HepG2 (cell line): ENCODE results near the gene CHD9NB. TPM values are rescaled to one million over a fixed set of nuclear protein-coding genes. Genes with fewer than 3 reads are reported as not detected.
A peak's percentile ranks its signal among the peaks of the same experiment; 100 is the strongest.

Experiments used
- CBX2 ChIP-seq, 2 experiments: fragments of 200-600 bp in 1 of 2; sonication (generic); formaldehyde crosslinking in 1 of 2; IDR thresholded peaks; 2 replicates each; pipeline versions ENCODE4 v1.7.0 to v1.8.1; 2018 to 2022; ENCODE audit warnings: low read depth in 2 of 2, low read length in 1 of 2, mild to moderate bottlenecking in 1 of 2, missing genetic modification reagents in 1 of 2
- IKZF1 ChIP-seq: fragments of 450-650 bp; IDR thresholded peaks from 2 replicates; pipeline ENCODE4 v1.7.1; 2016
- KDM6A ChIP-seq: IDR thresholded peaks from 2 replicates; pipeline ENCODE4 v1.6.1; 2016; ENCODE audit warnings: low read depth
- MAFG ChIP-seq: sonication (generic); formaldehyde crosslinking; IDR thresholded peaks from 2 replicates; pipeline ENCODE4 v1.5.1; 2020; ENCODE audit warnings: mild to moderate bottlenecking, missing genetic modification reagents
- NCOA5 ChIP-seq: sonication (generic); formaldehyde crosslinking; IDR thresholded peaks from 2 replicates; pipeline ENCODE4 v1.4.0; 2020; ENCODE audit warnings: missing genetic modification reagents
- PHF21A ChIP-seq: sonication (generic); formaldehyde crosslinking; IDR thresholded peaks from 2 replicates; pipeline ENCODE4 v1.5.0; 2020; ENCODE audit warnings: mild to moderate bottlenecking, missing genetic modification reagents
- SP4 ChIP-seq: sonication (generic); formaldehyde crosslinking; IDR thresholded peaks from 2 replicates; pipeline ENCODE4 v1.8.1; 2023; ENCODE audit warnings: mild to moderate bottlenecking, missing genetic modification reagents
- TCF7 ChIP-seq: sonication (generic); IDR thresholded peaks from 2 replicates; pipeline ENCODE4 v1.6.1; 2016; ENCODE audit warnings: antibody characterized with exemption, low read depth
- ZBTB20 ChIP-seq: sonication (generic); formaldehyde crosslinking; IDR thresholded peaks from 2 replicates; pipeline ENCODE4 v1.8.1; 2023; ENCODE audit warnings: missing genetic modification reagents, low read depth, mild to moderate bottlenecking, borderline replicate concordance
- ZKSCAN8 ChIP-seq: IDR thresholded peaks from 2 replicates; pipeline ENCODE4 v1.6.1; 2016; ENCODE audit warnings: borderline replicate concordance, missing genetic modification reagents, missing compliant biosample characterization
- ZMYM2 ChIP-seq: sonication (generic); formaldehyde crosslinking; IDR thresholded peaks from 2 replicates; pipeline ENCODE4 v1.8.0; 2022; ENCODE audit warnings: mild to moderate bottlenecking, missing genetic modification reagents
- ZNF724P ChIP-seq: sonication (generic); formaldehyde crosslinking; IDR thresholded peaks from 2 replicates; pipeline ENCODE4 v1.8.0; 2022; ENCODE audit warnings: missing genetic modification reagents, borderline replicate concordance
- ZNF776 ChIP-seq: sonication (generic); formaldehyde crosslinking; IDR thresholded peaks from 2 replicates; pipeline ENCODE4 v1.4.0; 2020; ENCODE audit warnings: mild to moderate bottlenecking, missing genetic modification reagents
- ZNF841 ChIP-seq: sonication (generic); formaldehyde crosslinking; IDR thresholded peaks from 2 replicates; pipeline ENCODE4 v1.8.1; 2023; ENCODE audit warnings: missing genetic modification reagents, borderline replicate concordance
- ZNF879 ChIP-seq: sonication (generic); formaldehyde crosslinking; IDR thresholded peaks from 2 replicates; pipeline ENCODE4 v1.8.1; 2023; ENCODE audit warnings: missing genetic modification reagents
- polyA plus RNA-seq, 8 experiments: library from polyadenylated mRNA; depleted of rRNA in 3 of 8; stranded (reverse) in 7 of 8; unstranded in 1 of 8; fragments of >200 nt; fragmentation: Illumina TruSeq in 4 of 8; extraction: Trizol in 4 of 8; gene quantifications; 2 replicates each; pipeline versions ENCODE4 v1.2.1 to v1.2.3, GENCODE V29; 2011 to 2016; ENCODE audit warnings: low read depth in 4 of 8, missing spikeins in 1 of 8, mixed read lengths in 1 of 8; ENCODE audit not compliant: insufficient read depth in 1 of 8
- total RNA-seq, 5 experiments: library from RNA; depleted of rRNA; stranded (reverse); fragments of >200 nt; fragmentation: Illumina TruSeq; extraction: Trizol; gene quantifications; 2 replicates each; pipeline ENCODE4 v1.2.3, GENCODE V29; 2016; ENCODE audit warnings: low read depth in 1 of 5
- TF ChIP-seq, protein P1 (sequence below): sonication (generic); formaldehyde crosslinking; IDR thresholded peaks from 2 replicates; pipeline ENCODE4 v1.8.0; 2022; ENCODE audit warnings: mild to moderate bottlenecking, missing genetic modification reagents, moderate library complexity
- TF ChIP-seq, protein P2 (sequence below): sonication (generic); formaldehyde crosslinking; IDR thresholded peaks from 2 replicates; pipeline ENCODE4 v1.5.1; 2020; ENCODE audit warnings: mild to moderate bottlenecking, moderate library complexity, missing genetic modification reagents
- TF ChIP-seq, protein P3 (sequence below): sonication (generic); formaldehyde crosslinking; IDR thresholded peaks from 2 replicates; pipeline ENCODE4 v1.8.1; 2023; ENCODE audit warnings: missing genetic modification reagents, inconsistent platforms, borderline replicate concordance
- TF ChIP-seq, protein P4 (sequence below): sonication (generic); formaldehyde crosslinking; IDR thresholded peaks from 2 replicates; pipeline ENCODE4 v1.4.0; 2020; ENCODE audit warnings: missing genetic modification reagents
- TF ChIP-seq, protein P5 (sequence below): IDR thresholded peaks from 2 replicates; pipeline ENCODE4 v1.4.0; 2020; ENCODE audit warnings: mild to moderate bottlenecking, missing genetic modification reagents

The CHD9NB gene
- total and polyA plus RNA-seq, 2 of the 13 experiments (the other 11 are each of a cell fraction or from before 2014, with no cell fraction given), result 0.17 to 0.18 TPM

DNA sequence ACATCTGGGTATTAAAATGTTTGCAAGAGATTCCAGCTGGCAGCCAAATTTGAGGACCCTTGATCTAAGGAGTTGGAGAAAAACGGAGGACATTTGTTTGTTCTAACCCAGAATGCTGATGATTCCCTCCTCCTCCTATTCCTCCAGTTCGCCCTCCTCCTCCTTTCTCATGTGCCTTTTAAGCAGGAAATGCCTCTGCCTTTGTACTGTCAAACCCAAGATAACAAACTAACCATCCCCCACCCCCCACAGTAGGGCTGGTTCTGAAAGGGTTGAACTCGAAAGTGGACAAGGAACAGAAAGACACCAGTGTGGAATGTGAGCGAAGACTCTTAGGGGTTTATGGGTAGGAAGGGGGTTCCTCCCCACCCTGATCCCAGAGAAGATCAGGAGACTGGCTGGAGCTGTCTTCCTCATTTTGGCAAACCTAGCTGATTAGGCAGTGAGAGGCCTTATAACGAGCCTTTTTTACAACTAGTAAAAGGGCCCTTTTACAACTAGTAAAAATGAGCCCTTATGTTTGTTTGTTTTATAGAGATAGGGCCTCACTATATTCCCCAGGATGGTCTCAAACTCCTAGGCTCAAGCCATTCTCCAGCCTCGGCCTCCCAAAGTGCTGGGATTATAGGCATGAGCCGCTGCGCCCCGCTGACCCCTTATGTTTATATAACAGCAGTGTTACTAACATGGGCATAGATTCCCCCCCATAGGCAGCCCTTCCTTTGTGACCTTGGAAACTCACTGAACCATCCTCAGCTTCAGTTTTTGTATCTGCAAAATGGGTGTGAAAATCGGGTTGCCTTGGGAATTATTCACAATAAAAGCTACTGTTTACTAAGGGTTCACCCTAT lies 3.1 kb upstream of the CHD9NB start (continued):
- TF ChIP-seq ZNF776 (CRISPR knock-in tag), result no peak
- TF ChIP-seq, protein P1, sequence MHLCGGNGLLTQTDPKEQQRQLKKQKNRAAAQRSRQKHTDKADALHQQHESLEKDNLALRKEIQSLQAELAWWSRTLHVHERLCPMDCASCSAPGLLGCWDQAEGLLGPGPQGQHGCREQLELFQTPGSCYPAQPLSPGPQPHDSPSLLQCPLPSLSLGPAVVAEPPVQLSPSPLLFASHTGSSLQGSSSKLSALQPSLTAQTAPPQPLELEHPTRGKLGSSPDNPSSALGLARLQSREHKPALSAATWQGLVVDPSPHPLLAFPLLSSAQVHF (CRISPR knock-in tag), result no peak
- TF ChIP-seq CBX2 (IDR thresholded peaks at IDR 0.05; ENCODE audit: low read depth, low read length), result no peak
- no peak for TF ChIP-seq CBX2 (CRISPR knock-in tag; IDR thresholded peaks at IDR 0.05; ENCODE audit: low read depth)
- TF ChIP-seq, protein P2, sequence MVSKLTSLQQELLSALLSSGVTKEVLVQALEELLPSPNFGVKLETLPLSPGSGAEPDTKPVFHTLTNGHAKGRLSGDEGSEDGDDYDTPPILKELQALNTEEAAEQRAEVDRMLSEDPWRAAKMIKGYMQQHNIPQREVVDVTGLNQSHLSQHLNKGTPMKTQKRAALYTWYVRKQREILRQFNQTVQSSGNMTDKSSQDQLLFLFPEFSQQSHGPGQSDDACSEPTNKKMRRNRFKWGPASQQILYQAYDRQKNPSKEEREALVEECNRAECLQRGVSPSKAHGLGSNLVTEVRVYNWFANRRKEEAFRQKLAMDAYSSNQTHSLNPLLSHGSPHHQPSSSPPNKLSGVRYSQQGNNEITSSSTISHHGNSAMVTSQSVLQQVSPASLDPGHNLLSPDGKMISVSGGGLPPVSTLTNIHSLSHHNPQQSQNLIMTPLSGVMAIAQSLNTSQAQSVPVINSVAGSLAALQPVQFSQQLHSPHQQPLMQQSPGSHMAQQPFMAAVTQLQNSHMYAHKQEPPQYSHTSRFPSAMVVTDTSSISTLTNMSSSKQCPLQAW (CRISPR knock-in tag), result no peak
- no peak for TF ChIP-seq MAFG (CRISPR knock-in tag)
- TF ChIP-seq NCOA5, result no peak
- no peak for TF ChIP-seq KDM6A (CRISPR knock-in tag)
- TF ChIP-seq, protein P3, sequence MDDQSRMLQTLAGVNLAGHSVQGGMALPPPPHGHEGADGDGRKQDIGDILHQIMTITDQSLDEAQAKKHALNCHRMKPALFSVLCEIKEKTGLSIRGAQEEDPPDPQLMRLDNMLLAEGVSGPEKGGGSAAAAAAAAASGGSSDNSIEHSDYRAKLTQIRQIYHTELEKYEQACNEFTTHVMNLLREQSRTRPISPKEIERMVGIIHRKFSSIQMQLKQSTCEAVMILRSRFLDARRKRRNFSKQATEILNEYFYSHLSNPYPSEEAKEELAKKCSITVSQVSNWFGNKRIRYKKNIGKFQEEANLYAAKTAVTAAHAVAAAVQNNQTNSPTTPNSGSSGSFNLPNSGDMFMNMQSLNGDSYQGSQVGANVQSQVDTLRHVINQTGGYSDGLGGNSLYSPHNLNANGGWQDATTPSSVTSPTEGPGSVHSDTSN (CRISPR knock-in tag), result no peak
- TF ChIP-seq ZNF841 (CRISPR knock-in tag), result no peak
- TF ChIP-seq ZNF724P (CRISPR knock-in tag), result no peak
- TF ChIP-seq, protein P4, sequence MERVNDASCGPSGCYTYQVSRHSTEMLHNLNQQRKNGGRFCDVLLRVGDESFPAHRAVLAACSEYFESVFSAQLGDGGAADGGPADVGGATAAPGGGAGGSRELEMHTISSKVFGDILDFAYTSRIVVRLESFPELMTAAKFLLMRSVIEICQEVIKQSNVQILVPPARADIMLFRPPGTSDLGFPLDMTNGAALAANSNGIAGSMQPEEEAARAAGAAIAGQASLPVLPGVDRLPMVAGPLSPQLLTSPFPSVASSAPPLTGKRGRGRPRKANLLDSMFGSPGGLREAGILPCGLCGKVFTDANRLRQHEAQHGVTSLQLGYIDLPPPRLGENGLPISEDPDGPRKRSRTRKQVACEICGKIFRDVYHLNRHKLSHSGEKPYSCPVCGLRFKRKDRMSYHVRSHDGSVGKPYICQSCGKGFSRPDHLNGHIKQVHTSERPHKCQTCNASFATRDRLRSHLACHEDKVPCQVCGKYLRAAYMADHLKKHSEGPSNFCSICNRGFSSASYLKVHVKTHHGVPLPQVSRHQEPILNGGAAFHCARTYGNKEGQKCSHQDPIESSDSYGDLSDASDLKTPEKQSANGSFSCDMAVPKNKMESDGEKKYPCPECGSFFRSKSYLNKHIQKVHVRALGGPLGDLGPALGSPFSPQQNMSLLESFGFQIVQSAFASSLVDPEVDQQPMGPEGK, result no peak; the same call in 1 of the 2 replicates
- TF ChIP-seq IKZF1, result no peak
- TF ChIP-seq, protein P5, sequence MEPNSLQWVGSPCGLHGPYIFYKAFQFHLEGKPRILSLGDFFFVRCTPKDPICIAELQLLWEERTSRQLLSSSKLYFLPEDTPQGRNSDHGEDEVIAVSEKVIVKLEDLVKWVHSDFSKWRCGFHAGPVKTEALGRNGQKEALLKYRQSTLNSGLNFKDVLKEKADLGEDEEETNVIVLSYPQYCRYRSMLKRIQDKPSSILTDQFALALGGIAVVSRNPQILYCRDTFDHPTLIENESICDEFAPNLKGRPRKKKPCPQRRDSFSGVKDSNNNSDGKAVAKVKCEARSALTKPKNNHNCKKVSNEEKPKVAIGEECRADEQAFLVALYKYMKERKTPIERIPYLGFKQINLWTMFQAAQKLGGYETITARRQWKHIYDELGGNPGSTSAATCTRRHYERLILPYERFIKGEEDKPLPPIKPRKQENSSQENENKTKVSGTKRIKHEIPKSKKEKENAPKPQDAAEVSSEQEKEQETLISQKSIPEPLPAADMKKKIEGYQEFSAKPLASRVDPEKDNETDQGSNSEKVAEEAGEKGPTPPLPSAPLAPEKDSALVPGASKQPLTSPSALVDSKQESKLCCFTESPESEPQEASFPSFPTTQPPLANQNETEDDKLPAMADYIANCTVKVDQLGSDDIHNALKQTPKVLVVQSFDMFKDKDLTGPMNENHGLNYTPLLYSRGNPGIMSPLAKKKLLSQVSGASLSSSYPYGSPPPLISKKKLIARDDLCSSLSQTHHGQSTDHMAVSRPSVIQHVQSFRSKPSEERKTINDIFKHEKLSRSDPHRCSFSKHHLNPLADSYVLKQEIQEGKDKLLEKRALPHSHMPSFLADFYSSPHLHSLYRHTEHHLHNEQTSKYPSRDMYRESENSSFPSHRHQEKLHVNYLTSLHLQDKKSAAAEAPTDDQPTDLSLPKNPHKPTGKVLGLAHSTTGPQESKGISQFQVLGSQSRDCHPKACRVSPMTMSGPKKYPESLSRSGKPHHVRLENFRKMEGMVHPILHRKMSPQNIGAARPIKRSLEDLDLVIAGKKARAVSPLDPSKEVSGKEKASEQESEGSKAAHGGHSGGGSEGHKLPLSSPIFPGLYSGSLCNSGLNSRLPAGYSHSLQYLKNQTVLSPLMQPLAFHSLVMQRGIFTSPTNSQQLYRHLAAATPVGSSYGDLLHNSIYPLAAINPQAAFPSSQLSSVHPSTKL (CRISPR knock-in tag), result no peak
- peak; percentile 37 for TF ChIP-seq TCF7
- 0 out of 2 replicates have a peak, but pooled peaks have one; percentile 11 for TF ChIP-seq ZBTB20 (CRISPR knock-in tag)
- TF ChIP-seq ZNF879 (CRISPR knock-in tag), result no peak
- no peak; the same call in 1 of the 2 replicates for TF ChIP-seq ZMYM2 (CRISPR knock-in tag)
- TF ChIP-seq SP4 (CRISPR knock-in tag), result peak; percentile 61
- no peak; the same call in 1 of the 2 replicates for TF ChIP-seq ZKSCAN8 (CRISPR knock-in tag)
- peak; percentile 1; the same call in 1 of the 2 replicates for TF ChIP-seq PHF21A (CRISPR knock-in tag)
